Measurements from ENCODE around the gene CHDH.

Gene CHDH

DNA sequence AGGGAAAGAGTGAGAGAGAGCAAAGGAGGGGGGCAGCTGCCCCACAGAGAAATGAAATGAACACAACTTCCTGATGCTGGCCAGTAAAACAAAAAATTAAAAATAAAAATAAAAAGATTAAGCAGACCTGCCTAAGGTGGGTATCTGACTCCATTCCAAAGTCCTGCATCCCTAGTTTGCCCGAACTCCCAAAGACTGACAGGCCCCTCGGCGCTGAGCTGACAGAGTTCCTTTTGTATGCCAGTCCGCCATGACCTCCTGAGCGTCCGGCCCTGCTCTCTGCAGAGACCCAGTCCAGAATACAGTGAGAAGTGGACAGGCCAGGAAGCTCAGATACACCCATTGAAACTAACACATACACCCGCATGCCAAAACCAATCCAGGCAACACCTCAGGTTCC is 54.9 kb downstream of the CHDH start:
- no peak for TF ChIP-seq ZNF274 (IDR thresholded peaks at IDR 0.05; ENCODE audit: low read depth, low read length)
- no peak overlapping the region for H3K4me3 ChIP-seq (ENCODE audit: low read length)

DNA sequence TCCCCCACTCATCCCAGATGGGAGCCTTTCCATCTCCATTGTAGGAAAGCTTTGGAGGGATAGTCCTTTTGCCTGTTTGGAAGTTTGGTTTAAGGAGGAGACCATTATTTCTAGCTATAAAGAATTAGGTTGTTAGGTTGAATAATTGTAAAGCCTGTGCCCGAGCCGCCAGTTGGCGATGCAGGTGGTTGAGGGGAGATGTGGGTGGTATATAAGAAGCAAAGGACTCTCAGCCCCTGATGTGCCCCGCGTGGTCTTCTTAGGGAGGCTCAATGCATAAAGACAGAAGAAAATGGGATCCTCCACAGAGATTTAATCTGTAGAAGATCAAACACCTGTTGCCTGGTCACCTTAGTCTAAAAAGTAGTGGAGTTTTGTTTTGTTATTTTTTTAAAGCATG is 55.7 kb downstream of the CHDH start:
- TF ChIP-seq ZNF274 (IDR thresholded peaks at IDR 0.05; ENCODE audit: low read depth, low read length), result no peak
- H3K4me3 ChIP-seq (ENCODE audit: low read length), result no peak overlapping the region

DNA sequence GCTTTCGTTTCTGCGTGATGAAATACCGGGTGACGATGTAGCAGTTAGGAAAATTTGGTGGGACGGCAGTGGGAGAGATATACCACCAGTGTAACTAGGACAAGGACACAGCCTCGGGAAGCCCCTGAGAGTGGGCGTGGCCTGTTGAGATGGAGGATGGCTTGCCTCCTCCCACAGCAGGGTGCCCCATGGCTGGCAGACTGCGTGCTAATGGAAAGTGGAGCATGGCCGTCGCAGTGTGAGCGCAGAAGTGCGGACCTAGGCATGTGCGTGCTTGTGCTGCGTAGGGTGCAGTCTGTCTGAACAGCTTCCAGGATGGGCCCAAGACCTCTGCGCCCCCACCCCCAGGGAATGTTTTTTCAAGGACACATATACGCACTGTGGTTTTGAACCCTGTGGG is 56.8 kb downstream of the CHDH start:
- TF ChIP-seq ZNF274 (IDR thresholded peaks at IDR 0.05; ENCODE audit: low read depth, low read length), result no peak
- H3K4me3 ChIP-seq (ENCODE audit: low read length), result no peak overlapping the region

DNA sequence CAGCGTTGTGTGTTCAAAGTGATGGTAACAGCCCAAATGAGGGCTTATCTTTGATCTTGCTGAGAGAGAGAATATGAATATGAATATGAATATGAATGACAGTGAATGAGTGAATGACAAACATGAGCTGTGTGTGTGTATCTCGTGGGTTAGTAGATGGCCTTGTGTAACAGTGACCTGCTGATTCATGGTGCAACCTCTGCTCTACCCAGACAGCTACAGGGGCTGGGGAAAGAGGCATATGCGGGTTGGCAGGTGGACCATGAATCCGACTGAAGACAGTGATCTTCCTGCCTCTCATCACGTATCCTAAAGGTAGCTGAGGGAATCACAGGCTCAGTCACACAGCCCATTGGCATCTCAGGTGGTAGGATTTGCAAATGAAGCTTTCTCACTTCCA is 58.2 kb downstream of the CHDH start:
- no peak overlapping the region for H3K4me3 ChIP-seq (ENCODE audit: low read length)
- TF ChIP-seq ZNF274 (IDR thresholded peaks at IDR 0.05; ENCODE audit: low read depth, low read length), result no peak

DNA sequence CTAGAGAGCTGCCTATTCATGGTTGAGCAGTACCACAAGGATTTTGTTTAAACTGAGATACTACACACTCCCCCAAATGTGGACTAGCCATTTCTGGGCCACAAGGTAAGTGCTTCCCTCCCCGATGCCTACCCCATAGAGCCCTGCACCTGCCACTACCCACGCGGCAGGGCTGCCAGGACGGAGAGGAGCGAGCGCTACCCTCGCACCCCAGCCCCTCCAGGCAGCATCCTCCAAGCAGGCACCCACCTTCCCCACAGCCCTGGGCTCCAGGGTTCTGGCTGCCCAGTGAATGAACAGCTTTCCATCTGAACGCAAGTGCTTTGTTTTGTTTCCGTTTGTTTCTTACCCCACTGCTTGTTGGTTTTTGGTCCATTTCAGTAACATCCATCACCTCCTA is 59.2 kb downstream of the CHDH start:
- H3K4me3 ChIP-seq (ENCODE audit: low read length), result no peak overlapping the region
- TF ChIP-seq ZNF274 (IDR thresholded peaks at IDR 0.05; ENCODE audit: low read depth, low read length), result no peak

DNA sequence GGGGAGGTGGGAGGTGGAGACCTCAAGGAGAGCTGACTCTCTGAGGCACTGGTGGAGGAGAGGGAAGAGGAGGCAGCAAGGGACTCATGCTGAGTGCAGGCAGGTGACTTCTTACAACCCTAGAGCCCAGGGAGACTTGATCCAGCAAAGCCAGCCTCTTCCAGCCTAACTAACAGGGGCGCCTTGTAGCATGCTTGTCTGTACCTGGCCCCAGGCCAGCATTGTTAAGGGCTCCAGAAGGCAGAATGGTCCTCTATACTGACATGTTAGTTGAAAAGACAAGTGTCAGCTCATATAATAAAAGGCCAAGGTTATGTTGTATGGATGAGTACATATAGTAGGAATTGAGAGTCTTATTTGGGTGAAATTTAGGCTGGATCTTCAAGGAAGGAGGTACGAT is 65.4 kb downstream of the CHDH start:
- H3K4me3 ChIP-seq (ENCODE audit: low read length), result no peak overlapping the region
- no peak for TF ChIP-seq ZNF274 (IDR thresholded peaks at IDR 0.05; ENCODE audit: low read depth, low read length)

DNA sequence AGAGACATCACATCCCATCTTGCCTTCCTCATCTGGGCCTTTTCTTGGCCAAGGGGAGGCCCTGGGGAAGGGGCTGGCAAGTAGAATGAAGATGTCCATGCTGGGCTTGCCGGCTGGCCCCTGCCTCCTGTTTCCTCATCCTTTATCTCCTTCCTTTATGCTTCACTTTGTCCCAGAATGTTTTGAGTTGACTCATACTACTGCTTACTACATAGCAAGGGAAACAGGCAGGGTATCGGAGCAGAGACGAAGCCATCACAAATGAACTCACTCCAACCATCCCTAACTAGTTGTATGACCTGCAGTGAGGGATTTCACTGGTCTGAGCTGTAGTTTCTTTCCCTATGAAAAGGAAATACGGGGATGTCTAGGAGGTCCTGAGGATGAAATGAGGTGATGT is 66.0 kb downstream of the CHDH start:
- no peak for TF ChIP-seq ZNF274 (IDR thresholded peaks at IDR 0.05; ENCODE audit: low read depth, low read length)
- H3K4me3 ChIP-seq (ENCODE audit: low read length), result no peak overlapping the region

DNA sequence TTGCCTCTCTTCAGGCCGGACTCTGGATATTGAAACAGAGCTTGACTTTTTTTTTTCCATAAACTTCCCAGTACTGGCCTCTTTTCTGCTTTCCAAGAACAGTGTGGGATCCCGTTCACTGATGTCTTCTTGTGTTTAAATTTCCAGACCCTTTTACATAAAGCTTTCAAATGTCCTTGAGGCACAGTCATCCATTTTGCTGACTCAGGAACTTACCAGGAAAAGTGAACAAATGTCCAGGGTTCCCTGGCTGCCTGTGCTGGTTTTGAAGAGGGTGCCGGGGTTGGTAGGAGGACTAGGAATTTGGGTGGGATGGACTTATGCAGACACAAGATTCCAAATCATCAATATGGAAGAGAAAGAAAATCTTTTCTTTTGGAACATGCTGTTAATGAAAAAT is 68.1 kb downstream of the CHDH start:
- no peak for TF ChIP-seq ZNF274 (IDR thresholded peaks at IDR 0.05; ENCODE audit: low read depth, low read length)

DNA sequence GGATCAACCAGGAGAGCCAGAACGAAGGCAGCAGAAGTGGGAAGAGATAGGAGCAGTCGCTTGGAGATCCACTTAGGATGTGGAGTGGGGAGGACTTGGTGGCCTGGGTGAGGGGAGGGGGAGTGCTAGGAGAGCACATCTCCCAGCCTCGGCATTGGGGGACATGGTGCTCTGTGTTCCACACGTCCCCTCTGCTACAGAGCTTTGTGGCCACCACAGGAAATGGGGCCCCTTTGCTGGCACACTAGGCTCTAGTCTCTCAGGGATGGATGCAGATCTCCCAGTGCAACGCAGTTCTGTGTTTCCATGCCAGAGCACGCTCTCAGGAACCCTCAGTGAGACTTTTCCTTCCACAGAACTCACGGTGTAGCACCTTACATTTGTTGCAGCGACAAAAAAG is 68.8 kb downstream of the CHDH start:
- no peak for TF ChIP-seq ZNF274 (IDR thresholded peaks at IDR 0.05; ENCODE audit: low read depth, low read length)

More for the DNA sequence above, 68.1 kb downstream of the CHDH start:
- H3K4me3 ChIP-seq (ENCODE audit: low read length), result no peak overlapping the region

DNA sequence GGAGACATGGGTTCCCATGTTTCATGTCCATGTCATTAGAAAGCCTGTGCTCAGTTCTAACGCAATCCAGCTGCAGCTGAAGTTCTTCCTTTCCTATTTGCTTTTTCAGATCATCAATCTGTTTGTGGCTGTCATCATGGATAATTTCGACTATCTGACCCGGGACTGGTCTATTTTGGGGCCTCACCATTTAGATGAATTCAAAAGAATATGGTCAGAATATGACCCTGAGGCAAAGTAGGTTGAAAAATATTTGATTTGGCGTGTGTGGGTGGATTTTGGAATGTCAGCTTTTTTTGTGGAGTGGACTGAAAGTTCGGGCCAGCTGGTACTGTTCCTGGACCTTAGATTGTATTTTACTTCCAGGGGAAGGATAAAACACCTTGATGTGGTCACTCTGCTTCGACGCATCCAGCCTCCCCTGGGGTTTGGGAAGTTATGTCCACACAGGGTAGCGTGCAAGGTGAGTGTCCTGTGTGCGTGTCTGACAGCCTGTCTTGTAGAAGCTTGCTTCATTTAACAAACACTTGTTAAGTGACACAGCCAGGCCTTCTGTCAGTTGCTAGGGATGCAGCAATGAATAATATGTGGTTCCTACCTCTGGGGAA is 69.6 kb downstream of the CHDH start:
- TF ChIP-seq ZNF274 (IDR thresholded peaks at IDR 0.05; ENCODE audit: low read depth, low read length), result no peak

More for the DNA sequence above, 68.8 kb downstream of the CHDH start:
- no peak overlapping the region for H3K4me3 ChIP-seq (ENCODE audit: low read length)

DNA sequence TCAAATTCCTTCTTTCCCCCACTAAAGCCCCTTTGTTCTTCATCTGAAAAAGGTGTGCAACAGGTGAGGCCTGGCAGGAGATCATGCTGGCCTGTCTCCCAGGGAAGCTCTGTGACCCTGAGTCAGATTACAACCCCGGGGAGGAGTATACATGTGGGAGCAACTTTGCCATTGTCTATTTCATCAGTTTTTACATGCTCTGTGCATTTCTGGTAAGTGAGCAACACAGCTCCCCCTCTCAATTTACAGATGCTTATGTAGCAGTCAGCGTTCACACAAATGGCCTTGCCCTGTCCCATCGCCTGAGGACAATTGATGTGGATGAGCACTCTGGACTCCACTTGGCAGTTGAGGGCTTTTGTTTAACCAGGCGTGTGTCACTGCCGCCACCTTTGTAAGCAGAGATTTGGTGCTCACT is 70.4 kb downstream of the CHDH start:
- no peak overlapping the region for H3K4me3 ChIP-seq (ENCODE audit: low read length)
- no peak for TF ChIP-seq ZNF274 (IDR thresholded peaks at IDR 0.05; ENCODE audit: low read depth, low read length)

More for the DNA sequence above, 69.6 kb downstream of the CHDH start:
- no peak overlapping the region for H3K4me3 ChIP-seq (ENCODE audit: low read length)

DNA sequence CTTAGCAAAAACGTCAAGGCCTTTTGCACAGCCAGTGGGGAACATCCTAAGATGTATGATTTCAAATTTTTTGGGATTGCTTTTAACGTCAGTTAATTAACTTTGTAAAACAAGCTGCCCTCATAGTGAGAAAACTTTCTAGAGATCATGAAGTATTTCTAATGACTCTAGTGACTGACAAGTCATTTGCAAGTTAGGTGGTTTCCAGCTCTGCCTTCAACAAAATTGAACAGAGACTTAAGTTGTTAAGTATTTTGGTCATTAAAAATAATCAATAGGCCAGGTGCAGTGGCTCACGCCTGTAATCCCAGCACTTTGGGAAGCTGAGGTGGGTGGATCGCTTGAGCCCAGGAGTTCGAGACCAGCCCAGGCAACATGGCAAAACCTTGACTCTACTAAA is 71.2 kb downstream of the CHDH start:
- H3K4me3 ChIP-seq (ENCODE audit: low read length), result no peak overlapping the region
- no peak for TF ChIP-seq ZNF274 (IDR thresholded peaks at IDR 0.05; ENCODE audit: low read depth, low read length)

DNA sequence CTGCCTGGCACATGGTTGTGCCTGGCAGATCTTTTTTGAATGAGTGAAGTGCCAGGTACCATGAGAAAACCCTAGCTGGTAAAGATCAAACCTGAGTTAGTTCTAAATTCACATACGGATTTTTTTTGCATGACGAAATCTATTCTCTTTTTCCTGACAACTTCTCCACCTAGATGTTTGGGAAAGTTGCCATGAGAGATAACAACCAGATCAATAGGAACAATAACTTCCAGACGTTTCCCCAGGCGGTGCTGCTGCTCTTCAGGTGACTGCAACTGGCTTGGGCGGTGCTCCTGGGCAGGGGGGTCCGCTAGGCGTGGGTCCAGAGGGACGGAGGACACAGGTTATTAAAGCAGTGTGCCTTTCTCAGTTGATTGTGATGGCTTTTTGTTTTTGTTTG is 71.8 kb downstream of the CHDH start:
- TF ChIP-seq ZNF274 (IDR thresholded peaks at IDR 0.05; ENCODE audit: low read depth, low read length), result no peak
- H3K4me3 ChIP-seq (ENCODE audit: low read length), result no peak overlapping the region

DNA sequence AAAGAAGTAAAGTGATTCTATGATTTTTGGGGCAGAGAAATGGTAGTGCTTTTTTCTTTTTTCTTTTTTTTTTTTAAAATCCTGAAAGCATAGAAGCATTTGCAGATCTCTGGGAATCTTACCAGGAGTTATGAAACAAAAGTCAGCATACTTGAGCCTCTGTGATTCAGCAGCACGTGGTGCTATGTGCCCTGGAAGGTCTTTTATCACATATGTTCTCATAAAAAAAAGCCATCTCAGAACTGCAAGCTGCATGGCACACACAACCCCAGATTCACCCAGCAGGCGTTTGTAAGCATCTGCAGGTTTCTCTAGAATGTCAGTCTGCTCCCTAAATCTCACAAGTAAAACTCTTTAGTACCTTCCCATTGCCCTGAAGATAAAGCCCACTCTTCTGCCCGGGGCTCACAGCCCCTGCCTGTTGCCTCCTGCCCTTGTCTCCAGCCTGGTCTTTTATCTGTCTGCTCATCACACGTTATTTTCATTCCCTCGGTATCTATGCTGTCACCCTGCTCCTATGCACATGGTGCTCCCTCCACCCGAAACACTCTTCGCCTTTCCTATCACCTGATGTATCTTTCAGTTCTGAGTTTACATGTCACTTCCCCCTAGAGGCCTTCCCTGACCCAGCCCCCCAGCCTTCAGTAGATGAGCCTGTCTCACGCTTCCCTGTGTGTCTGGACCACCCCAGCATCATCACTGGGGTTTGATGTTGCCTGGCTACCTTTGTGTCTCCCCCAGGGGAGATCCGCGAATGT is 72.4 kb downstream of the CHDH start:
- no peak for TF ChIP-seq ZNF274 (IDR thresholded peaks at IDR 0.05; ENCODE audit: low read depth, low read length)
- no peak overlapping the region for H3K4me3 ChIP-seq (ENCODE audit: low read length)

DNA sequence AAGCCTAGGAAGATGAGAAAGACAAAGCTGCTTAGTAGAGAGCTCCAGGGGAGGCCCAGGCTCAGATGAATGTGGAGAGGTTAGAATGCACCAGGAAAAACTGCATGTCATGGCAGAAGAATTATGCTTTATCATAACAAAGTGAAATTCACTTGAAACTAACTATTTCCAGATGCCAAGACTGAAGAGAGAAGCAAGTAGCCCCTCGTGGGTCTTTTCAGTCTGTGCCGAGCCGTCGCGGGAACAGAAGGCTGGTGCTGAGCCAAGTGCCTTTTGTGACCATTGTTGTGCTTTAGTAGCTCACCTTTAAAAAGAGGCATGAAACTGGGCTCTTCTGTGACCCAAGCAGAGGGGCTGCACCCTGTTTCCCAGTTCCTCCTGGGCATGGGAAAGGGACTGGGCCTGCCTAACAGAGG is 73.2 kb downstream of the CHDH start:
- no peak for TF ChIP-seq ZNF274 (IDR thresholded peaks at IDR 0.05; ENCODE audit: low read depth, low read length)
- no peak overlapping the region for H3K4me3 ChIP-seq (ENCODE audit: low read length)
